GM23338 (cell line): ENCODE data around the gene TMEM178B.

Experiments used
- CTCF ChIP-seq, 2 experiments: fragments of 200-600 bp in 1 of 2; sonication (generic) in 1 of 2; conservative IDR thresholded peaks; 2 replicates each; pipeline versions ENCODE4 v1.5.1 to v1.6.1; 2016 to 2017; ENCODE audit warnings: antibody characterized with exemption in 2 of 2, low read depth in 2 of 2, mild to moderate bottlenecking in 2 of 2, moderate library complexity in 1 of 2
- EZH2 ChIP-seq: fragments of 200-600 bp; sonication (generic); IDR thresholded peaks from one replicate; pipeline ENCODE4 v1.8.0; 2017; ENCODE audit warnings: antibody characterized with exemption, mild to moderate bottlenecking, low read depth; ENCODE audit not compliant: unreplicated experiment
- TF ChIP-seq, protein P1 (sequence below): IDR thresholded peaks from one replicate; pipeline ENCODE4 v1.6.1; 2018; ENCODE audit warnings: antibody characterized with exemption; ENCODE audit not compliant: unreplicated experiment

- no peak for TF ChIP-seq CTCF (conservative IDR thresholded peaks at IDR 0.05; ENCODE audit: low read depth in 2 of 2)
- TF ChIP-seq, protein P1, sequence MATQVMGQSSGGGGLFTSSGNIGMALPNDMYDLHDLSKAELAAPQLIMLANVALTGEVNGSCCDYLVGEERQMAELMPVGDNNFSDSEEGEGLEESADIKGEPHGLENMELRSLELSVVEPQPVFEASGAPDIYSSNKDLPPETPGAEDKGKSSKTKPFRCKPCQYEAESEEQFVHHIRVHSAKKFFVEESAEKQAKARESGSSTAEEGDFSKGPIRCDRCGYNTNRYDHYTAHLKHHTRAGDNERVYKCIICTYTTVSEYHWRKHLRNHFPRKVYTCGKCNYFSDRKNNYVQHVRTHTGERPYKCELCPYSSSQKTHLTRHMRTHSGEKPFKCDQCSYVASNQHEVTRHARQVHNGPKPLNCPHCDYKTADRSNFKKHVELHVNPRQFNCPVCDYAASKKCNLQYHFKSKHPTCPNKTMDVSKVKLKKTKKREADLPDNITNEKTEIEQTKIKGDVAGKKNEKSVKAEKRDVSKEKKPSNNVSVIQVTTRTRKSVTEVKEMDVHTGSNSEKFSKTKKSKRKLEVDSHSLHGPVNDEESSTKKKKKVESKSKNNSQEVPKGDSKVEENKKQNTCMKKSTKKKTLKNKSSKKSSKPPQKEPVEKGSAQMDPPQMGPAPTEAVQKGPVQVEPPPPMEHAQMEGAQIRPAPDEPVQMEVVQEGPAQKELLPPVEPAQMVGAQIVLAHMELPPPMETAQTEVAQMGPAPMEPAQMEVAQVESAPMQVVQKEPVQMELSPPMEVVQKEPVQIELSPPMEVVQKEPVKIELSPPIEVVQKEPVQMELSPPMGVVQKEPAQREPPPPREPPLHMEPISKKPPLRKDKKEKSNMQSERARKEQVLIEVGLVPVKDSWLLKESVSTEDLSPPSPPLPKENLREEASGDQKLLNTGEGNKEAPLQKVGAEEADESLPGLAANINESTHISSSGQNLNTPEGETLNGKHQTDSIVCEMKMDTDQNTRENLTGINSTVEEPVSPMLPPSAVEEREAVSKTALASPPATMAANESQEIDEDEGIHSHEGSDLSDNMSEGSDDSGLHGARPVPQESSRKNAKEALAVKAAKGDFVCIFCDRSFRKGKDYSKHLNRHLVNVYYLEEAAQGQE: no peak
- TF ChIP-seq EZH2: no peak
These were observed 300.6 kb downstream of the TMEM178B start for GRCh38 chr7:141374425-141374824.
